GM23248 (cell line): ENCODE measurements around the gene FAM3D. TPM values are rescaled to one million over a fixed set of nuclear protein-coding genes. Genes with fewer than 3 reads are reported as not detected.

Source experiments
- DNase-seq: peaks from one replicate; pipeline ENCODE4 v3.0.0-alpha.2; 2015
- H2AFZ ChIP-seq: fragments of 200-600 bp; sonication (generic); 2 replicates; pipeline ENCODE4 v1.6.1; 2016; ENCODE audit warnings: antibody characterized with exemption
- H3F3A ChIP-seq: fragments of 200-600 bp; sonication (generic); 2 replicates; pipeline ENCODE4 v1.6.1; 2016; ENCODE audit warnings: mild to moderate bottlenecking, antibody characterized with exemption, mixed run types; ENCODE audit not compliant: insufficient read depth
- H3K27ac ChIP-seq: fragments of 200-600 bp; sonication (generic); 2 replicates; pipeline ENCODE4 v1.5.1; 2016; ENCODE audit warnings: mild to moderate bottlenecking
- H3K27me3 ChIP-seq: fragments of 200-600 bp; sonication (generic); replicated peaks from 2 replicates; pipeline ENCODE4 v1.6.1; 2016; ENCODE audit warnings: mild to moderate bottlenecking; ENCODE audit not compliant: insufficient read depth
- H3K36me3 ChIP-seq: fragments of 200-600 bp; sonication (generic); 2 replicates; pipeline ENCODE4 v1.6.1; 2016; ENCODE audit warnings: low read depth, mild to moderate bottlenecking
- H3K4me1 ChIP-seq: fragments of 200-600 bp; sonication (generic); 2 replicates; pipeline ENCODE4 v1.6.1; 2016; ENCODE audit warnings: mild to moderate bottlenecking; ENCODE audit not compliant: insufficient read depth
- H3K4me2 ChIP-seq: fragments of 200-600 bp; sonication (generic); one replicate; pipeline ENCODE4 v1.6.1; 2016; ENCODE audit warnings: mild to moderate bottlenecking; ENCODE audit not compliant: unreplicated experiment
- H3K4me3 ChIP-seq: fragments of 200-600 bp; sonication (generic); 2 replicates; pipeline ENCODE4 v1.5.1; 2016; ENCODE audit warnings: mild to moderate bottlenecking
- H3K79me2 ChIP-seq: fragments of 200-600 bp; sonication (generic); 2 replicates; pipeline ENCODE4 v1.6.1; 2016; ENCODE audit warnings: mild to moderate bottlenecking; ENCODE audit not compliant: insufficient read depth
- H3K9ac ChIP-seq: fragments of 200-600 bp; sonication (generic); 2 replicates; pipeline ENCODE4 v1.6.1; 2016; ENCODE audit warnings: mild to moderate bottlenecking
- H3K9me2 ChIP-seq: fragments of 200-600 bp; sonication (generic); 2 replicates; pipeline ENCODE4 v1.6.1; 2016; ENCODE audit warnings: mixed run types, mild to moderate bottlenecking, moderate library complexity; ENCODE audit not compliant: insufficient read depth
- H3K9me3 ChIP-seq: fragments of 200-600 bp; sonication (generic); one replicate; pipeline ENCODE4 v1.6.1; 2017; ENCODE audit warnings: low read depth
- H4K20me1 ChIP-seq: fragments of 200-600 bp; sonication (generic); 2 replicates; pipeline ENCODE4 v1.6.0; 2016; ENCODE audit not compliant: insufficient read depth
- EZH2 ChIP-seq: fragments of 200-600 bp; sonication (generic); IDR thresholded peaks from 2 replicates; pipeline ENCODE4 v1.6.1; 2018; ENCODE audit warnings: antibody characterized with exemption, mild to moderate bottlenecking; ENCODE audit not compliant: insufficient read depth, poor library complexity, severe bottlenecking
- EZH2phosphoT487 ChIP-seq: fragments of 200-600 bp; sonication (generic); IDR thresholded peaks from 2 replicates; pipeline ENCODE4 v1.6.1; 2018; ENCODE audit warnings: antibody characterized with exemption, moderate library complexity, mild to moderate bottlenecking, low read depth; ENCODE audit not compliant: insufficient read depth
- WGBS, 2 experiments: methylation state at CpG; one replicate each; pipeline ENCODE4 v1.1.6; 2015 to 2017; ENCODE audit warnings: low lambda C conversion rate in 2 of 2, low coverage in 1 of 2; ENCODE audit errors: missing lambda C conversion rate in 2 of 2; 5-methylcytosine and 5-hydroxymethylcytosine counted together
- in situ Hi-C: fragments of 300-500 bp; cut with MboI; formaldehyde crosslinking; loops from 2 replicates; pipeline ENCODE4 v1.15.0; 2020
- polyA plus RNA-seq: library from polyadenylated mRNA; unstranded; fragments of >200 nt; fragmentation: Nextera tagmentation; extraction: Ambion mirVana; gene quantifications from 2 replicates; pipeline ENCODE4 v1.2.1, GENCODE V29; 2016
- total RNA-seq: library from RNA; depleted of rRNA; stranded (reverse); fragments of >200 nt; shearing (Covaris generic); gene quantifications from 2 replicates; pipeline ENCODE4 v1.2.3, GENCODE V29; 2014; rRNA removed

The FAM3D gene
- total and polyA plus RNA-seq, 2 experiments from 2014 or later = not detected

GRCh38 chr3:58585994-58586393, 80.6 kb downstream of the FAM3D start:
- peak; percentile 41 for TF ChIP-seq EZH2
- TF ChIP-seq EZH2phosphoT487 = no peak
- Histone ChIP-seq H3K4me3 (peak overlapping the region; percentile 84), H3K36me3 (no peaks in the 10 kb centered on the region), H4K20me1 (no peaks in the 10 kb centered on the region), H3K4me2 (peak overlapping the region; percentile 92), H3K9me3 (no peaks in the 10 kb centered on the region), H3K4me1 (peaks cover 3% of the 10 kb centered on the region; the same call in 1 of the 2 replicates), H2AFZ (peak overlapping the region; percentile 92), H3K27me3 (peaks cover 20% of the 10 kb centered on the region), H3K9ac (no peak overlapping the region), H3F3A (no peaks in the 10 kb centered on the region), H3K27ac (no peak overlapping the region), H3K9me2 (no peaks in the 10 kb centered on the region), H3K79me2 (no peaks in the 10 kb centered on the region)
- peak; percentile 40 for DNase-seq
- 19 to 21% methylated on average over 8 of the region's 8 CpGs for WGBS, 2 experiments
- in situ Hi-C loops = no loop called here

- in situ Hi-C loops = no loop called here
- Histone ChIP-seq H4K20me1 (no peaks in the 10 kb centered on the region), H3K4me2 (peak overlapping the region; percentile 92), H3K9me2 (no peaks in the 10 kb centered on the region), H3K4me3 (peak overlapping the region; percentile 84), H3K4me1 (peaks cover 3% of the 10 kb centered on the region; the same call in 1 of the 2 replicates), H3K9me3 (no peaks in the 10 kb centered on the region), H2AFZ (peak overlapping the region; percentile 92), H3K27ac (no peak overlapping the region), H3K9ac (peak overlapping the region; percentile 66), H3F3A (no peaks in the 10 kb centered on the region), H3K27me3 (peaks cover 20% of the 10 kb centered on the region), H3K79me2 (no peaks in the 10 kb centered on the region), H3K36me3 (no peaks in the 10 kb centered on the region)
- WGBS, 2 experiments = 1% methylated on average over 46 of the region's 46 CpGs
- peak; percentile 91 for DNase-seq
- TF ChIP-seq EZH2 (no peak), EZH2phosphoT487 (no peak)
These were observed 81.4 kb downstream of the FAM3D start for GRCh38 chr3:58585005-58585786.

- H3K27me3 ChIP-seq = peaks cover 20% of the 10 kb centered on the region
- no peaks in the 10 kb centered on the region for H3K79me2 ChIP-seq
- peak overlapping the region; percentile 92 for H3K4me2 ChIP-seq
- peak overlapping the region; percentile 66 for H3K9ac ChIP-seq
- no peak overlapping the region for H3K27ac ChIP-seq
- H3K36me3 ChIP-seq = no peaks in the 10 kb centered on the region
- TF ChIP-seq EZH2 = no peak
- TF ChIP-seq EZH2phosphoT487 = no peak
- H3K4me1 ChIP-seq = peaks cover 3% of the 10 kb centered on the region; the same call in 1 of the 2 replicates
- H2AFZ ChIP-seq = peak overlapping the region; percentile 92
- no peaks in the 10 kb centered on the region for H3F3A ChIP-seq
- no peaks in the 10 kb centered on the region for H4K20me1 ChIP-seq
- in situ Hi-C loops = no loop called here
- no peaks in the 10 kb centered on the region for H3K9me2 ChIP-seq
- no peaks in the 10 kb centered on the region for H3K9me3 ChIP-seq
- peak; percentile 50 for DNase-seq
- 3% methylated on average over 10 of the region's 10 CpGs for WGBS, 2 experiments
- peak overlapping the region; percentile 84 for H3K4me3 ChIP-seq
These were observed 81.9 kb downstream of the FAM3D start for GRCh38 chr3:58584690-58585004.

Other genes starting within 250 kb of the FAM3D start
- gene PDHB, start 232.9 kb downstream of the FAM3D start, total RNA-seq = 108 and 110 TPM in 2 replicates
- 119 and 126 TPM in 2 replicates for gene PDHB, start 232.9 kb downstream of the FAM3D start, polyA plus RNA-seq
- 12.3 and 13.7 TPM in 2 replicates for gene KCTD6, start 174.7 kb downstream of the FAM3D start, total RNA-seq
- 12.8 and 15.7 TPM in 2 replicates for gene KCTD6, start 174.7 kb downstream of the FAM3D start, polyA plus RNA-seq
- 7.5 and 9.7 TPM in 2 replicates for gene ACOX2, start 129.6 kb downstream of the FAM3D start, total RNA-seq
- gene ACOX2, start 129.6 kb downstream of the FAM3D start, polyA plus RNA-seq = 19.9 and 23.6 TPM in 2 replicates
- 0.22 TPM in 1 of 2 replicates, not detected in the other for gene FAM107A, start 89.4 kb downstream of the FAM3D start, total RNA-seq
- 0.09 and 0.13 TPM in 2 replicates for gene FAM107A, start 89.4 kb downstream of the FAM3D start, polyA plus RNA-seq